VCaP (cell line): ENCODE measurements around the gene PROSER3.

Source experiments
- H3K27ac ChIP-seq: fragments of 450-650 bp; 2 replicates; pipeline ENCODE4 v1.5.1; 2017
- CTCF ChIP-seq: fragments of 450-650 bp; conservative IDR thresholded peaks from 2 replicates; pipeline ENCODE4 v1.5.1; 2017; ENCODE audit warnings: mild to moderate bottlenecking, moderate library complexity

Gene PROSER3

GRCh38 chr19:35746531-35746930 is 11.4 kb upstream of the PROSER3 start:
- H3K27ac ChIP-seq, result peak overlapping the region; percentile 97; the same call in 1 of the 2 replicates
- TF ChIP-seq CTCF, result no peak

GRCh38 chr19:35748106-35749020 is 9.6 kb upstream of the PROSER3 start, which contains the start of gene LIN37:
LIN37 (plus strand) TSS chr19:35748576; CDS start chr19:35748725, 149 bp downstream.
- peak within 1 kb of the TSS; percentile 72; the same call in 1 of the 2 replicates for H3K27ac ChIP-seq
- TF ChIP-seq CTCF, result no peak

GRCh38 chr19:35750167-35750566 is 7.8 kb upstream of the PROSER3 start:
- no peak for TF ChIP-seq CTCF
- peak overlapping the region; percentile 72; the same call in 1 of the 2 replicates for H3K27ac ChIP-seq

GRCh38 chr19:35751839-35752745 is 5.9 kb upstream of the PROSER3 start:
- H3K27ac ChIP-seq, result no peak overlapping the region

GRCh38 chr19:35752746-35753350 is 5.1 kb upstream of the PROSER3 start:
- no peak for TF ChIP-seq CTCF
- no peak overlapping the region for H3K27ac ChIP-seq

More at GRCh38 chr19:35751839-35752745, 5.9 kb upstream of the PROSER3 start:
- no peak for TF ChIP-seq CTCF

GRCh38 chr19:35753634-35754369 is 4.2 kb upstream of the PROSER3 start:
- TF ChIP-seq CTCF, result no peak
- no peak overlapping the region for H3K27ac ChIP-seq
